H1 (cell line): ENCODE measurements around the gene OR2L13. TPM values are rescaled to one million over a fixed set of nuclear protein-coding genes. Genes with fewer than 3 reads are reported as not detected.

Source experiments
- CTCF ChIA-PET: fragments of 300-600 bp; sonication (Branson Sonifier 250); formaldehyde crosslinking; loops from one replicate; lab custom pipeline; 2021; ENCODE audit not compliant: partially characterized antibody; lab: Charles Lee
- POLR2A ChIA-PET: fragments of 300-600 bp; sonication (Branson Sonifier 250); formaldehyde crosslinking; loops from one replicate; lab custom pipeline; 2021; ENCODE audit warnings: inconsistent platforms; ENCODE audit not compliant: partially characterized antibody; lab: Charles Lee
- DNase-seq, 2 experiments: peaks; one replicate each; pipeline versions ENCODE4 v3.0.0 to v3.0.0-alpha.2; 2010 to 2022; ENCODE audit warnings: low spot score in 2 of 2, low read depth in 1 of 2, mixed read lengths in 1 of 2
- FAIRE-seq: peaks from 2 replicates; lab custom pipeline; 2011; peaks lifted over from hg19 to GRCh38; lab: Jason Lieb, UNC
- H2AFZ ChIP-seq: 2 replicates; pipeline ENCODE4 v1.8.1; 2012; ENCODE audit warnings: low read length, inconsistent platforms
- H2AK5ac ChIP-seq: 2 replicates; pipeline ENCODE4 v1.6.1; 2013; ENCODE audit warnings: low read depth, low read length
- H2BK120ac ChIP-seq: replicated peaks from 2 replicates; pipeline ENCODE3; 2013; ENCODE audit warnings: low read depth, low read length, inconsistent platforms
- H2BK12ac ChIP-seq: 2 replicates; pipeline ENCODE4 v1.6.1; 2013; ENCODE audit warnings: low read depth, low read length
- H2BK15ac ChIP-seq: 2 replicates; pipeline ENCODE4 v1.6.1; 2013; ENCODE audit warnings: low read length
- H2BK20ac ChIP-seq: 2 replicates; pipeline ENCODE4 v1.6.1; 2013; ENCODE audit warnings: low read length
- H2BK5ac ChIP-seq: 2 replicates; pipeline ENCODE4 v1.6.1; 2013; ENCODE audit warnings: low read depth, low read length
- H3K14ac ChIP-seq: 2 replicates; pipeline ENCODE4 v1.6.1; 2013; ENCODE audit warnings: inconsistent platforms; ENCODE audit not compliant: insufficient read length
- H3K18ac ChIP-seq: 2 replicates; pipeline ENCODE4 v1.6.1; 2013; ENCODE audit warnings: low read length; ENCODE audit errors: extremely low read depth
- H3K23ac ChIP-seq: 2 replicates; pipeline ENCODE4 v1.6.1; 2013; ENCODE audit warnings: inconsistent platforms; ENCODE audit not compliant: insufficient read length
- H3K23me2 ChIP-seq: 2 replicates; pipeline ENCODE4 v1.6.1; 2013; ENCODE audit warnings: low read depth, low read length
- H3K27ac ChIP-seq: 2 replicates; pipeline ENCODE4 v1.6.1; 2011; ENCODE audit warnings: low read depth, low read length, inconsistent platforms
- H3K27me3 ChIP-seq, 4 experiments: replicated peaks in 1 of 4; 1 replicate in 1 of 4; 2 replicates in 3 of 4; pipeline versions ENCODE4 v1.6.1 to v1.8.1; 2011 to 2013; ENCODE audit warnings: low read length in 3 of 4, mild to moderate bottlenecking in 3 of 4, inconsistent platforms in 2 of 4, mixed read lengths in 2 of 4, moderate library complexity in 1 of 4; ENCODE audit not compliant: control insufficient read depth in 3 of 4, insufficient read depth in 3 of 4; ENCODE audit errors: extremely low read depth in 1 of 4
- H3K36me3 ChIP-seq, 4 experiments: 2 replicates each; pipeline versions ENCODE4 v1.6.1 to v1.8.1; 2011 to 2013; ENCODE audit warnings: mild to moderate bottlenecking in 4 of 4, low read length in 3 of 4, moderate library complexity in 2 of 4, control low read depth in 1 of 4, inconsistent platforms in 1 of 4; ENCODE audit not compliant: insufficient read depth in 4 of 4, control insufficient read depth in 2 of 4
- H3K4ac ChIP-seq: replicated peaks from 2 replicates; pipeline ENCODE3; 2013; ENCODE audit warnings: low read length, low read depth, mixed read lengths, inconsistent platforms; ENCODE audit not compliant: insufficient read length
- H3K4me1 ChIP-seq, 4 experiments: replicated peaks in 1 of 4; 1 replicate in 1 of 4; 2 replicates in 3 of 4; pipeline versions ENCODE4 v1.6.1 to v1.8.1; 2011 to 2013; ENCODE audit warnings: low read length in 3 of 4, inconsistent platforms in 2 of 4, mixed read lengths in 1 of 4; ENCODE audit not compliant: insufficient read depth in 4 of 4, control insufficient read depth in 3 of 4
- H3K4me2 ChIP-seq, 2 experiments: 2 replicates each; pipeline versions ENCODE4 v1.6.1 to v1.8.1; 2011 to 2013; ENCODE audit warnings: low read depth in 2 of 2, low read length in 2 of 2, control low read depth in 1 of 2, inconsistent platforms in 1 of 2, mild to moderate bottlenecking in 1 of 2; ENCODE audit not compliant: insufficient read depth in 1 of 2
- H3K4me3 ChIP-seq, 4 experiments: fragments of 200-600, 300-600 bp in 1 of 4; sonication (generic), shearing (Covaris generic), sonication (Bioruptor Twin) in 1 of 4; 2 replicates each; pipeline versions ENCODE4 v1.5.1 to v1.8.1; 2011 to 2016; ENCODE audit warnings: low read length in 4 of 4, low read depth in 3 of 4, control low read depth in 2 of 4, inconsistent platforms in 2 of 4, mild to moderate bottlenecking in 2 of 4, mixed read lengths in 1 of 4, moderate library complexity in 1 of 4; ENCODE audit not compliant: insufficient read depth in 2 of 4; ENCODE audit errors: extremely low read depth in 1 of 4
- H3K56ac ChIP-seq: replicated peaks from 2 replicates; pipeline ENCODE3; 2013; ENCODE audit warnings: low read depth, mild to moderate bottlenecking, mixed read lengths, low read length, inconsistent platforms; ENCODE audit not compliant: insufficient read length
- H3K79me1 ChIP-seq: 2 replicates; pipeline ENCODE4 v1.6.1; 2013; ENCODE audit warnings: low read depth, low read length, control low read depth
- H3K79me2 ChIP-seq, 2 experiments: 2 replicates each; pipeline versions ENCODE4 v1.6.1 to v1.8.1; 2012 to 2013; ENCODE audit warnings: low read length in 2 of 2, mild to moderate bottlenecking in 2 of 2, inconsistent platforms in 1 of 2; ENCODE audit not compliant: insufficient read depth in 2 of 2, control insufficient read depth in 1 of 2
- H3K9ac ChIP-seq, 4 experiments: replicated peaks in 1 of 4; 1 replicate in 1 of 4; 2 replicates in 3 of 4; pipeline versions ENCODE4 v1.6.1 to v1.8.1; 2011 to 2013; ENCODE audit warnings: low read depth in 3 of 4, low read length in 3 of 4, control low read depth in 2 of 4, mild to moderate bottlenecking in 2 of 4, moderate library complexity in 2 of 4, inconsistent platforms in 1 of 4; ENCODE audit errors: extremely low read depth in 1 of 4
- H3K9me3 ChIP-seq, 2 experiments: 2 replicates each; pipeline versions ENCODE4 v1.6.1 to v1.8.1; 2012 to 2013; ENCODE audit warnings: mild to moderate bottlenecking in 2 of 2, moderate library complexity in 2 of 2, control low read depth in 1 of 2, inconsistent platforms in 1 of 2, low read depth in 1 of 2, low read length in 1 of 2, mixed read lengths in 1 of 2; ENCODE audit not compliant: insufficient read depth in 2 of 2
- H4K20me1 ChIP-seq, 2 experiments: replicated peaks in 1 of 2; 2 replicates each; pipeline versions ENCODE3 to v1.8.1; 2011 to 2013; ENCODE audit warnings: inconsistent platforms in 2 of 2, low read length in 2 of 2, mild to moderate bottlenecking in 1 of 2; ENCODE audit not compliant: insufficient read depth in 2 of 2, control insufficient read depth in 1 of 2
- H4K5ac ChIP-seq: 2 replicates; pipeline ENCODE4 v1.6.1; 2013; ENCODE audit warnings: low read length, low read depth, mixed read lengths, inconsistent platforms; ENCODE audit not compliant: insufficient read length
- H4K8ac ChIP-seq: 2 replicates; pipeline ENCODE4 v1.8.0; 2013; ENCODE audit warnings: mild to moderate bottlenecking, moderate library complexity, low read length, inconsistent platforms; ENCODE audit not compliant: insufficient read depth; ENCODE audit errors: extremely low read depth
- H4K91ac ChIP-seq: replicated peaks from 2 replicates; pipeline ENCODE3; 2013; ENCODE audit warnings: low read length, mixed read lengths, inconsistent platforms; ENCODE audit not compliant: insufficient read length
- CHD2 ChIP-seq: IDR thresholded peaks from 2 replicates; pipeline ENCODE4 v1.6.1; 2012; ENCODE audit warnings: low read length, improper control_type of control experiment
- SUZ12 ChIP-seq: fragments of 200-600 bp; sonication (generic); IDR thresholded peaks from 2 replicates; pipeline ENCODE4 v1.6.1; 2012; ENCODE audit warnings: mild to moderate bottlenecking, inconsistent platforms, low read length, moderate library complexity, mixed read lengths
- TBP ChIP-seq: IDR thresholded peaks from 2 replicates; pipeline ENCODE4 v1.6.1; 2011; ENCODE audit warnings: low read depth, low read length, improper control_type of control experiment
- WGBS, 2 experiments: shearing (Covaris generic) in 1 of 2; methylation state at CpG; one replicate each; pipeline versions ENCODE4 v1.1.6 to v1.1.7; 2013 to 2015; ENCODE audit warnings: low lambda C conversion rate in 2 of 2, mixed read lengths in 2 of 2, inconsistent platforms in 1 of 2, low coverage in 1 of 2, missing lambda C conversion rate in 1 of 2; ENCODE audit not compliant: insufficient replicate concordance in 2 of 2, insufficient coverage in 1 of 2, insufficient read length in 1 of 2; ENCODE audit errors: extremely low coverage in 1 of 2, missing lambda C conversion rate in 1 of 2; 5-methylcytosine and 5-hydroxymethylcytosine counted together
- polyA plus RNA-seq, 7 experiments: library from polyadenylated mRNA; depleted of rRNA in 3 of 7; stranded (reverse) in 5 of 7; unstranded in 2 of 7; fragments of >200 nt in 5 of 7; fragments of 200-250 nt in 2 of 7; gene quantifications; 1 replicate in 5 of 7; 2 replicates in 1 of 7; 4 replicates in 1 of 7; pipeline versions ENCODE4 v1.2.1 to v1.2.3, GENCODE V29; 2011 to 2013; ENCODE audit warnings: missing spikeins in 2 of 7, mixed read lengths in 2 of 7
- total RNA-seq: library from RNA; stranded (reverse); fragmentation: NEBNext Ultra II Directional; extraction: Animal tissue kit (Norgen Biotek cat#: 25700); gene quantifications from 2 replicates; pipeline ENCODE4 v1.2.1, GENCODE V29; 2021
- TF ChIP-seq, protein P1 (sequence below): IDR thresholded peaks from 2 replicates; pipeline ENCODE4 v1.6.1; 2011; ENCODE audit warnings: low read length, improper control_type of control experiment

The OR2L13 gene
- total and polyA plus RNA-seq, 2 of the 8 experiments (the other 6 are each of a cell fraction or from before 2014, with no cell fraction given) = not detected

DNA sequence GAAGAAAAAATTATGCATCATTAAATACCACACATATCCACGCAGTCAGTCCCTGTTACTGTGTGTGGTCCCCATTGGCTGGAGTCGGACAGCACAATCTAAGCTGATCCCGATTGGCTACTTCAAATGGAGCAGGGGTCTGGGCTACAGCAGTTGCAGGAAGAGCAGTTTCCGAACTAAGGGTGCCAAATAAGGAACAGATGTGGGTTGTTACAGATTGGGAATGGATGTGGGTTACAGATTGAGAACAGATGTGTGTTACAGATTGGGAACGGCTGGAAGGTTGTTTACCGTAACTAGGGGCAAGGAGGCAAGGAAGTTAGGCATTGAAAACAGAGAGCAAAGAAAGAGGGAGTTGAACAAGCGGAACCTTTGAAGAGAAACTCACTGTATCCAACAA, 19.9 kb downstream of the OR2L13 start:
- no peak for DNase-seq
- no peak for TF ChIP-seq SUZ12
- no peak for TF ChIP-seq TBP
- TF ChIP-seq CHD2 = no peak
- TF ChIP-seq, protein P1, sequence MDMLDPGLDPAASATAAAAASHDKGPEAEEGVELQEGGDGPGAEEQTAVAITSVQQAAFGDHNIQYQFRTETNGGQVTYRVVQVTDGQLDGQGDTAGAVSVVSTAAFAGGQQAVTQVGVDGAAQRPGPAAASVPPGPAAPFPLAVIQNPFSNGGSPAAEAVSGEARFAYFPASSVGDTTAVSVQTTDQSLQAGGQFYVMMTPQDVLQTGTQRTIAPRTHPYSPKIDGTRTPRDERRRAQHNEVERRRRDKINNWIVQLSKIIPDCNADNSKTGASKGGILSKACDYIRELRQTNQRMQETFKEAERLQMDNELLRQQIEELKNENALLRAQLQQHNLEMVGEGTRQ = no peak

More for the DNA sequence above, 19.9 kb downstream of the OR2L13 start:
- no peaks in the 10 kb centered on the region; the same call in 1 of the 2 replicates for H3K23me2 ChIP-seq
- H3K79me2 ChIP-seq = no peaks in the 10 kb centered on the region
- H2BK5ac ChIP-seq = no peak overlapping the region
- peaks cover 44% of the 10 kb centered on the region in 2 experiments for H3K9me3 ChIP-seq
- no peak overlapping the region for H2BK15ac ChIP-seq
- H3K4me2 ChIP-seq = no peak overlapping the region
- H3K14ac ChIP-seq = no peak overlapping the region
- no peak overlapping the region for H3K4ac ChIP-seq
- no peaks in the 10 kb centered on the region for H3K4me1 ChIP-seq
- no peak overlapping the region for H3K23ac ChIP-seq
- H4K91ac ChIP-seq = no peak overlapping the region
- FAIRE-seq = no peak
- H2AFZ ChIP-seq = no peak overlapping the region
- H3K27me3 ChIP-seq = no peaks in the 10 kb centered on the region
- no peaks in the 10 kb centered on the region for H4K20me1 ChIP-seq
- H3K36me3 ChIP-seq = no peaks in the 10 kb centered on the region
- no peak overlapping the region for H3K9ac ChIP-seq
- no peak overlapping the region for H3K56ac ChIP-seq
- no peak overlapping the region for H4K5ac ChIP-seq
- POLR2A ChIA-PET = no interaction called here
- H2BK20ac ChIP-seq = no peak overlapping the region
- no peak overlapping the region for H2AK5ac ChIP-seq
- no peaks in the 10 kb centered on the region for H3K79me1 ChIP-seq
- H2BK12ac ChIP-seq = no peak overlapping the region
- no peak overlapping the region for H3K4me3 ChIP-seq
- no peak overlapping the region for H2BK120ac ChIP-seq
- no peak overlapping the region for H4K8ac ChIP-seq
- no peak overlapping the region for H3K18ac ChIP-seq
- H3K27ac ChIP-seq = no peak overlapping the region
- CTCF ChIA-PET = no interaction called here
- 87% methylated on average over 7 of the region's 7 CpGs; no CpG with 5 or more reads in 1 of the 2 experiments for WGBS, 2 experiments
